Muscle of leg (tissue), 11 donors: ENCODE results near the gene DUOX1. TPM values are rescaled to one million over a fixed set of nuclear protein-coding genes. Genes with fewer than 3 reads are reported as not detected.

ENCODE experiments used
- DNase-seq: peaks from one replicate; pipeline ENCODE4 v3.0.0; 2013
- H3K27ac ChIP-seq: one replicate; pipeline ENCODE4 v1.5.1; 2013; ENCODE audit warnings: mild to moderate bottlenecking, low read length, control low read depth
- H3K27me3 ChIP-seq: one replicate; pipeline ENCODE4 v1.6.1; 2013; ENCODE audit warnings: low read length; ENCODE audit not compliant: control insufficient read depth, insufficient read depth
- H3K36me3 ChIP-seq: one replicate; pipeline ENCODE4 v1.6.1; 2013; ENCODE audit warnings: low read length; ENCODE audit not compliant: control insufficient read depth, insufficient read depth
- H3K4me1 ChIP-seq: one replicate; pipeline ENCODE4 v1.6.1; 2013; ENCODE audit warnings: low read length; ENCODE audit not compliant: control insufficient read depth, insufficient read depth
- H3K4me3 ChIP-seq: one replicate; pipeline ENCODE4 v1.5.1; 2013; ENCODE audit warnings: low read length, control low read depth
- H3K9me3 ChIP-seq: replicated peaks from 2 replicates; pipeline ENCODE4 v1.6.1; 2013; ENCODE audit warnings: low read depth, low read length; ENCODE audit not compliant: control insufficient read depth
- WGBS: methylation state at CpG from one replicate; pipeline ENCODE4 v1.1.5; 2013; ENCODE audit warnings: missing lambda C conversion rate; ENCODE audit not compliant: insufficient coverage; 5-methylcytosine and 5-hydroxymethylcytosine counted together
- polyA plus RNA-seq, 8 donors: library from polyadenylated mRNA; unstranded; fragments of 120-200 nt; gene quantifications; one replicate each; pipeline versions ENCODE4 v1.2.1 to v1.2.3, GENCODE V29; 2013; ENCODE audit warnings: inconsistent platforms in 1 of 8, low replicate concordance in 1 of 8; ENCODE audit not compliant: insufficient read length in 8 of 8, insufficient read depth in 1 of 8
- total RNA-seq: library from RNA; stranded (reverse); fragments of 120-200 nt; gene quantifications from one replicate; pipeline ENCODE4 v1.2.4, GENCODE V29; 2013

Gene DUOX1
- total and polyA plus RNA-seq, 9 donors: 0.04 to 3.2 (median 1.4) TPM

- H3K27ac ChIP-seq: peak overlapping the region; percentile 7
- no peaks in the 10 kb centered on the region for H3K9me3 ChIP-seq
- peaks cover 14% of the 10 kb centered on the region for H3K36me3 ChIP-seq
- H3K4me1 ChIP-seq: peaks cover 22% of the 10 kb centered on the region
- H3K4me3 ChIP-seq: no peak overlapping the region
- DNase-seq: no peak
- 68% methylated on average over 3 of the region's 9 CpGs for WGBS
- no peaks in the 10 kb centered on the region for H3K27me3 ChIP-seq
These were observed 39.2 kb downstream of the DUOX1 start for GRCh38 chr15:45168751-45169551.

- DNase-seq: no peak
- H3K27ac ChIP-seq: no peak overlapping the region
- peaks cover 17% of the 10 kb centered on the region for H3K36me3 ChIP-seq
- H3K4me1 ChIP-seq: peaks cover 25% of the 10 kb centered on the region
- no peaks in the 10 kb centered on the region for H3K27me3 ChIP-seq
- H3K4me3 ChIP-seq: no peak overlapping the region
- H3K9me3 ChIP-seq: no peaks in the 10 kb centered on the region
- WGBS: 47% methylated on average over 3 of the region's 4 CpGs
These were observed 40.0 kb downstream of the DUOX1 start for GRCh38 chr15:45169608-45170480.

DNA sequence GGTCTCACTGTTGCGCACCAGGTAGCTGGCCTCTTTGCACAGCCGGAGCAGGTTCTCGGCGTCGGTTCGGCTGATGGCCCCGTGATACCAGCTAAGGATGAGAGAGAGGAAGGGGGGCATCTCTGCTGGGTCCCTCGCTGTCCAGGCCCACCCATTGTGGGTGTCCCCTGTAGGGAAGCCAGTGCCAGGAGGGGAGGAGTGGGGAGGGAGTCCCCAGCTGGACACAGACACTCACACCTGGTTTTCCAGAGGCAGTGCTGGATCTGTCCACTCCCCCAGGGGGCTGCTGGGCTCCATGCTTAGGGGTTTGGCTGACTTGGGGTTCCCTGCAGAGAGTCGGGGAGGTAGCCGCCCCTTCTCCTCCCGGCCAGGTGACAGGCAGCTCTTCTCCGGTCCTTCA is 42.1 kb downstream of the DUOX1 start:
- WGBS: 93% methylated on average over 7 of the region's 12 CpGs
- no peak for DNase-seq
- no peak overlapping the region for H3K4me3 ChIP-seq

DNA sequence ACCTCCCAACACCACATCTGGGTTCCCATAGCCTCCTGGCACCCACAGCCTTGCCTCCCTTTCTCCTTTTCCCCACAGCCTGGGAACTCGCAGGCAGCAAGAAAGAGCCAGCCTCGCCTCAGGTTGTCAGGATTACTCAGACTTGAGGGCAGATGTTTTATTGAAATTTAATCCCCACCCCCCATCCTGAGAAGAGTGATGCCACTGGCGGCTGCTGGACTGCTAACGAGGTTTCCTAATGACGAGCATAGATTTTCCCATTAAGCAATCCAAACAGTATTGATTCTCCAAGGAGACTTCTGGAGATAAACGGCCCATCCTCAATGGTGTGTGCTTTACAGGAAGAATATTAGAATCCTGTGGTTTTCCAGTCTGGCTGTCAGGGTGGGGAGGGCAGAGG is 44.3 kb downstream of the DUOX1 start:
- Histone ChIP-seq H3K27me3 (no peaks in the 10 kb centered on the region), H3K4me1 (peaks cover 3% of the 10 kb centered on the region), H3K9me3 (no peaks in the 10 kb centered on the region), H3K36me3 (peaks cover 35% of the 10 kb centered on the region), H3K27ac (no peak overlapping the region), H3K4me3 (no peak overlapping the region)
- WGBS: 86% methylated on average over 2 of the region's 6 CpGs
- DNase-seq: no peak

More for the DNA sequence above, 42.1 kb downstream of the DUOX1 start:
- Histone ChIP-seq H3K27me3 (no peaks in the 10 kb centered on the region), H3K27ac (no peak overlapping the region), H3K36me3 (peaks cover 29% of the 10 kb centered on the region), H3K4me1 (peaks cover 13% of the 10 kb centered on the region), H3K9me3 (no peaks in the 10 kb centered on the region)

GRCh38 chr15:45174577-45174976 is 44.8 kb downstream of the DUOX1 start:
- no CpG with 5 or more reads among the region's 2 CpGs for WGBS
- Histone ChIP-seq H3K27ac (no peak overlapping the region), H3K4me3 (no peak overlapping the region), H3K9me3 (no peaks in the 10 kb centered on the region), H3K4me1 (peaks cover 3% of the 10 kb centered on the region), H3K27me3 (no peaks in the 10 kb centered on the region), H3K36me3 (peaks cover 35% of the 10 kb centered on the region)
- no peak for DNase-seq

GRCh38 chr15:45177285-45177684 is 47.5 kb downstream of the DUOX1 start:
- H3K4me1 ChIP-seq: peaks cover 14% of the 10 kb centered on the region
- no peak overlapping the region for H3K4me3 ChIP-seq
- no peak overlapping the region for H3K27ac ChIP-seq
- DNase-seq: no peak
- H3K27me3 ChIP-seq: no peaks in the 10 kb centered on the region
- WGBS: 88% methylated on average over 3 of the region's 3 CpGs
- peaks cover 28% of the 10 kb centered on the region for H3K36me3 ChIP-seq
- no peaks in the 10 kb centered on the region for H3K9me3 ChIP-seq

DNA sequence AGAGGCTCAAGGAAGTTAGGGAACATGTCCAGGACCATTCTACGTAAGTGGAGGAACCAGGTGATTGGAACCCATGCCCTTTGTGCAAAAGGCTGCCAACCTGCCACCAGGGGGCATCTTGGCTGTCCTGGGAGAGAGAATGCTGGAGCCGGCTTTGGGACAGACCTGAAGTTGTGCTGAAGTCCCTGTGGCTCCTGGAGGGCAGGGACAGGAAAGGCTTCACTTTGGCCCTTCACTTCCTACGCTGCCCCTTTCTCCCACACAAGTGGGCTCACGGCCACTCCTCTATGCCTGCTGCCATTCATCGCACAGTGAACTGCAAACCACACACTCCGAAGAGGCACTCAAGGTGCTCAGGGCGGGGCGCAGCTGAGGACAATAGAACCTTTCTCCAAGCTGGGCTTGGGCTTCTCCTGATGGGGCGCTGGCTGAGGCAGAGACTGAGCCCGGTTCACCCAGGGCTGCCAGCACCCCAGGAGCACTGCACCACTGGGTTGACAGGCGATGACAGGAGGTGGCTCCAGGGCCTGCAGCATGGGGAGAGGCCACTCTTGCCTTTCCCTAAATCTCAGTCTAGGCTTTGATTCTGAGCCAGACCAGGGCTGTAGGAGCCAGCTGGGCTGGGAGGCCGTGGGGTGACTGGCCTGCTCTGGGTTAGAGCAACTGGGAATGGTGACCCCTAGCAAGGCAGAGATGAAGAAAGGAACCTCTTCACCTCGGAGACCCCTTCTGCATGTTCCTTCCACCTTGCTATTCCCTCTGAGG is 49.6 kb downstream of the DUOX1 start:
- Histone ChIP-seq H3K27ac (no peak overlapping the region), H3K9me3 (no peaks in the 10 kb centered on the region), H3K4me1 (peaks cover 19% of the 10 kb centered on the region), H3K27me3 (no peaks in the 10 kb centered on the region), H3K36me3 (peaks cover 19% of the 10 kb centered on the region), H3K4me3 (no peak overlapping the region)
- 87% methylated on average over 13 of the region's 13 CpGs for WGBS
- DNase-seq: no peak

- Histone ChIP-seq H3K9me3 (no peaks in the 10 kb centered on the region), H3K4me3 (no peak overlapping the region), H3K36me3 (peaks cover 14% of the 10 kb centered on the region), H3K27me3 (no peaks in the 10 kb centered on the region), H3K27ac (no peak overlapping the region), H3K4me1 (peaks cover 26% of the 10 kb centered on the region)
- no peak for DNase-seq
- 74% methylated on average over 5 of the region's 7 CpGs for WGBS
These were observed 50.4 kb downstream of the DUOX1 start for GRCh38 chr15:45180201-45180600.

- H3K36me3 ChIP-seq: peaks cover 12% of the 10 kb centered on the region
- H3K9me3 ChIP-seq: no peaks in the 10 kb centered on the region
- DNase-seq: no peak
- H3K27me3 ChIP-seq: no peaks in the 10 kb centered on the region
- peaks cover 32% of the 10 kb centered on the region for H3K4me1 ChIP-seq
- H3K27ac ChIP-seq: no peak overlapping the region
- 100% methylated on average over 3 of the region's 8 CpGs for WGBS
- no peak overlapping the region for H3K4me3 ChIP-seq
These were observed 51.0 kb downstream of the DUOX1 start for GRCh38 chr15:45180648-45181436.
